Spleen (tissue), 7 donors: Measurements from ENCODE around the gene SLC22A7.

Experiments
- CTCF ChIP-seq, 11 experiments: fragments of 200-600 bp in 7 of 11; fragments of 450-650 bp in 4 of 11; sonication (generic) in 4 of 11; IDR thresholded peaks in 8 of 11; conservative IDR thresholded peaks in 3 of 11; 1 replicate in 7 of 11; 2 replicates in 4 of 11; pipeline versions ENCODE4 v1.4.0 to v1.8.0; 2016 to 2021; ENCODE audit warnings: antibody characterized with exemption in 11 of 11, inconsistent platforms in 4 of 11, mild to moderate bottlenecking in 1 of 11
- POLR2A ChIP-seq, 3 donors: fragments of 450-650 bp; IDR thresholded peaks; one replicate each; pipeline ENCODE4 v1.5.1; 2017; ENCODE audit warnings: antibody characterized with exemption in 3 of 3, mild to moderate bottlenecking in 1 of 3
- POLR2AphosphoS5 ChIP-seq, 3 donors: sonication (generic); formaldehyde crosslinking; IDR thresholded peaks; one replicate each; pipeline ENCODE4 v1.5.1; 2017; ENCODE audit warnings: antibody characterized with exemption in 3 of 3
- donor health status: DM: no; HTN: no; CAD: no; lungs with moderate emphysema.
- donor health status: DM: no; HTN: no; CAD: no.
- donor health status: DM: no; HTN: no; CAD: no.

- TF ChIP-seq CTCF (IDR thresholded peaks at IDR 0.05 in 8 of 11, conservative IDR thresholded peaks at IDR 0.05 in 3 of 11) = no peak
- TF ChIP-seq POLR2A (IDR thresholded peaks at IDR 0.05) = no peak
- no peak for TF ChIP-seq POLR2AphosphoS5 (IDR thresholded peaks at IDR 0.05)
These were observed 33.8 kb downstream of the SLC22A7 start for GRCh38 chr6:43331891-43332290.
